OCI-LY7 (cell line): ENCODE data around the gene LPGAT1. TPM values are rescaled to one million over a fixed set of nuclear protein-coding genes. Genes with fewer than 3 reads are reported as not detected.
A peak's percentile ranks its signal among the peaks of the same experiment; 100 is the strongest.

ENCODE experiments used
- BruUV-seq: library from RNA; stranded (reverse); fragments of 400-500 nt; replicated peaks from 2 replicates; lab custom pipeline; 2021; lab: Mats Ljungman, UMichigan
- CTCF ChIA-PET: fragments of 300-600 bp; sonication (Branson Sonifier 250); formaldehyde crosslinking; loops from one replicate; lab custom pipeline; 2022; ENCODE audit warnings: antibody characterized with exemption; ENCODE audit not compliant: unreplicated experiment; lab: Charles Lee
- POLR2A ChIA-PET: fragments of 300-600 bp; sonication (Branson Sonifier 250); formaldehyde crosslinking; loops from one replicate; lab custom pipeline; 2022; ENCODE audit warnings: antibody characterized with exemption; lab: Charles Lee
- DNase-seq: peaks from one replicate; pipeline ENCODE4 v3.0.0-alpha.2; 2015; ENCODE audit warnings: low spot score
- H2AFZ ChIP-seq: fragments of 200-600 bp; sonication (generic), shearing (Covaris generic); 2 replicates; pipeline ENCODE4 v1.6.1; 2014; ENCODE audit warnings: mild to moderate bottlenecking, antibody characterized with exemption, low read length, moderate library complexity
- H3K27ac ChIP-seq: fragments of 200-600 bp; sonication (generic); 2 replicates; pipeline ENCODE4 v1.5.1; 2014; ENCODE audit warnings: mixed run types, low read depth, mild to moderate bottlenecking, moderate library complexity, low read length, inconsistent platforms; ENCODE audit not compliant: poor library complexity, severe bottlenecking
- H3K36me3 ChIP-seq: fragments of 200-600 bp; sonication (generic); 2 replicates; pipeline ENCODE4 v1.6.1; 2014; ENCODE audit warnings: mild to moderate bottlenecking, antibody characterized with exemption, low read length, moderate library complexity, mixed read lengths; ENCODE audit not compliant: insufficient read depth
- H3K4me1 ChIP-seq: fragments of 200-600 bp; sonication (generic); 2 replicates; pipeline ENCODE4 v1.5.1; 2014; ENCODE audit warnings: mild to moderate bottlenecking, low read length; ENCODE audit not compliant: insufficient read depth, poor library complexity, severe bottlenecking
- H3K4me2 ChIP-seq: fragments of 200-600 bp; sonication (generic); 2 replicates; pipeline ENCODE4 v1.6.1; 2014; ENCODE audit warnings: mild to moderate bottlenecking, low read length
- H3K4me3 ChIP-seq: fragments of 200-600 bp; sonication (generic); 2 replicates; pipeline ENCODE4 v1.5.1; 2014; ENCODE audit warnings: mild to moderate bottlenecking, low read depth, low read length; ENCODE audit not compliant: poor library complexity, severe bottlenecking
- H3K79me2 ChIP-seq: fragments of 200-600 bp; sonication (generic); 2 replicates; pipeline ENCODE4 v1.6.1; 2016; ENCODE audit warnings: low read depth, mild to moderate bottlenecking, low read length, moderate library complexity, mixed read lengths; ENCODE audit not compliant: insufficient read depth
- H3K9me2 ChIP-seq: fragments of 200-600 bp; sonication (generic); 2 replicates; pipeline ENCODE4 v1.6.1; 2016; ENCODE audit warnings: mild to moderate bottlenecking, low read length, mixed read lengths; ENCODE audit not compliant: insufficient read depth
- H3K9me3 ChIP-seq: fragments of 200-600 bp; sonication (generic); 2 replicates; pipeline ENCODE4 v1.6.1; 2014; ENCODE audit warnings: mild to moderate bottlenecking, mixed run types, low read length, mixed read lengths
- H4K20me1 ChIP-seq: fragments of 200-600 bp; sonication (generic); 2 replicates; pipeline ENCODE4 v1.6.1; 2014; ENCODE audit warnings: mild to moderate bottlenecking, antibody characterized with exemption, low read length, moderate library complexity, mixed read lengths; ENCODE audit not compliant: insufficient read depth
- CTCF ChIP-seq: fragments of 200-600 bp; sonication (generic); conservative IDR thresholded peaks from 2 replicates; pipeline ENCODE4 v1.5.1; 2014; ENCODE audit warnings: mild to moderate bottlenecking, antibody characterized with exemption, low read length, moderate library complexity, mixed read lengths
- EZH2phosphoT487 ChIP-seq: fragments of 200-600 bp; sonication (generic); IDR thresholded peaks from 2 replicates; pipeline ENCODE4 v1.6.1; 2018; ENCODE audit warnings: low read depth, borderline replicate concordance, mild to moderate bottlenecking, mixed run types, antibody characterized with exemption, low read length, moderate library complexity, mixed read lengths
- intact Hi-C: fragments of 100-400 bp; cut with micrococcal nuclease; formaldehyde crosslinking; loops from one replicate; pipeline ENCODE4 v1.10.0; 2022; ENCODE audit not compliant: unreplicated experiment
- total RNA-seq, 2 experiments: library from RNA; depleted of rRNA in 1 of 2; stranded (reverse); fragments of >200 nt in 1 of 2; shearing (Covaris generic) in 1 of 2; gene quantifications; 2 replicates each; pipeline ENCODE4 v1.2.3, GENCODE V29; 2014 to 2022

Gene LPGAT1
- total RNA-seq, 2 experiments from 2014 or later = 14.1 to 35.2 TPM

- no peak for TF ChIP-seq EZH2phosphoT487
- TF ChIP-seq CTCF = no peak
- peaks cover 7% of the 10 kb centered on the region; the same call in 1 of the 2 replicates for H4K20me1 ChIP-seq
- CTCF ChIA-PET = no interaction called here
- H3K4me2 ChIP-seq = peak overlapping the region; percentile 88
- H3K79me2 ChIP-seq = no peaks in the 10 kb centered on the region
- DNase-seq = peak; percentile 40
- intact Hi-C loops = loop anchor here (1.0 to 5.0 kb wide), 4 partner anchors 132 to 457 kb away; partner anchors contain the start of genes DTL, INTS7 and PPP2R5A
- peak overlapping the region; percentile 77 for H3K4me3 ChIP-seq
- peak overlapping the region; percentile 48 for H3K27ac ChIP-seq
- H3K36me3 ChIP-seq = no peaks in the 10 kb centered on the region
- POLR2A ChIA-PET = no interaction called here
- peaks cover 32% of the 10 kb centered on the region for H3K4me1 ChIP-seq
- H3K9me3 ChIP-seq = no peaks in the 10 kb centered on the region
- BruUV-seq = no TSS peak
- peak overlapping the region; percentile 91 for H2AFZ ChIP-seq
- no peaks in the 10 kb centered on the region for H3K9me2 ChIP-seq
These were observed 572 bp downstream of the LPGAT1 start for GRCh38 chr1:211830055-211830327.

- H3K27ac ChIP-seq = no peak overlapping the region
- peak overlapping the region; percentile 77 for H3K4me3 ChIP-seq
- H3K36me3 ChIP-seq = no peaks in the 10 kb centered on the region
- peak overlapping the region; percentile 88 for H3K4me2 ChIP-seq
- H3K79me2 ChIP-seq = no peaks in the 10 kb centered on the region
- intact Hi-C loops = loop anchor here (1.0 to 10.0 kb wide), 5 partner anchors 131 to 458 kb away; partner anchors contain the start of genes DTL, INTS7, PPP2R5A and SLC30A1
- H3K9me3 ChIP-seq = no peaks in the 10 kb centered on the region
- peaks cover 7% of the 10 kb centered on the region; the same call in 1 of the 2 replicates for H4K20me1 ChIP-seq
- CTCF ChIA-PET = no interaction called here
- BruUV-seq = no TSS peak
- H3K9me2 ChIP-seq = no peaks in the 10 kb centered on the region
- POLR2A ChIA-PET = interaction anchor here (1.0 kb wide), 1 partner anchor 19 kb away, joined by 3 read pairs; no protein-coding TSS in a partner anchor
- H2AFZ ChIP-seq = no peak overlapping the region; the same call in 1 of the 2 replicates
- DNase-seq = no peak
- TF ChIP-seq EZH2phosphoT487 = no peak
- H3K4me1 ChIP-seq = peaks cover 32% of the 10 kb centered on the region
These were observed 1.1 kb downstream of the LPGAT1 start for GRCh38 chr1:211829343-211830054.

- Histone ChIP-seq H3K4me1 (peaks cover 32% of the 10 kb centered on the region), H3K9me3 (no peaks in the 10 kb centered on the region), H3K4me2 (peak overlapping the region; percentile 88), H2AFZ (no peak overlapping the region), H3K27ac (no peak overlapping the region), H3K36me3 (0 out of 2 replicates have a peak, but pooled peaks cover 4% of the 10 kb centered on the region), H3K79me2 (no peaks in the 10 kb centered on the region), H4K20me1 (peaks cover 7% of the 10 kb centered on the region; the same call in 1 of the 2 replicates), H3K9me2 (no peaks in the 10 kb centered on the region), H3K4me3 (peak overlapping the region; percentile 77)
- intact Hi-C loops = loop anchor here (10.0 kb wide), 1 partner anchor 254 kb away; the partner anchor contains the start of gene SLC30A1
- ChIA-PET CTCF (no interaction called here), POLR2A (interaction anchor here (0.7 to 1.5 kb wide), 4 partner anchors 12 to 37 kb away, joined by 3 read pairs; no protein-coding TSS in a partner anchor)
- TF ChIP-seq EZH2phosphoT487 (no peak), CTCF (no peak)
- DNase-seq = no peak
- TSS peak; percentile 54 for BruUV-seq
These were observed 1.8 kb downstream of the LPGAT1 start for GRCh38 chr1:211828584-211829342.
